ENCODE results near the gene ALG14.

DNA sequence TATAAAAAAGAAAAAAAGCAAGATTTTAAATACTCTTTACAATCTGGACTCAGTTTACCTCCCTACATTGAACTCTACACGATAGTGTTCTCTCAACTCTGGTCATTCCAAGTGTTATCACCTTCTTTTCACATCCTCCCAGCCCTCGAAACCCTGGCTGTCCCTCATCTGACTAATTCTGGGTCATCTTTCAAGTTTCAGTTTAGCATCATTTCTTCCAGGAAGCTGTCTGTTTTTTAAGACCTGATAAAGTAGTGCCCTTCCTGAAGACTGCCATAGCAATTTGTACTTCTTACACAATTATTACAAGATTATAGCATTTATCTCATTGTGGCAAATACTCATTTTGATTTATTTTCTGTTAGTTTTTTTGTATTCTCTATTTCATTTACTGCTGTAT, 1.2 kb downstream of the ALG14 start:
- no peak for TF ChIP-seq CTCF (IDR thresholded peaks at IDR 0.05; ENCODE audit: low read length)
- no peak for TF ChIP-seq EZH2 (IDR thresholded peaks at IDR 0.05; ENCODE audit: borderline replicate concordance, low read length)

All from OCI-LY1 (cell line).